ENCODE data around the gene SLC25A40.

GRCh38 chr7:87875151-87876039 is 765 bp downstream of the SLC25A40 start:
- no peak for TF ChIP-seq CTCF (IDR thresholded peaks at IDR 0.05)
- no peak for TF ChIP-seq POLR2A (IDR thresholded peaks at IDR 0.05)

All from uterus (tissue), 2 donors.